ENCODE results near the gene SLC38A1.

The SLC38A1 gene

DNA sequence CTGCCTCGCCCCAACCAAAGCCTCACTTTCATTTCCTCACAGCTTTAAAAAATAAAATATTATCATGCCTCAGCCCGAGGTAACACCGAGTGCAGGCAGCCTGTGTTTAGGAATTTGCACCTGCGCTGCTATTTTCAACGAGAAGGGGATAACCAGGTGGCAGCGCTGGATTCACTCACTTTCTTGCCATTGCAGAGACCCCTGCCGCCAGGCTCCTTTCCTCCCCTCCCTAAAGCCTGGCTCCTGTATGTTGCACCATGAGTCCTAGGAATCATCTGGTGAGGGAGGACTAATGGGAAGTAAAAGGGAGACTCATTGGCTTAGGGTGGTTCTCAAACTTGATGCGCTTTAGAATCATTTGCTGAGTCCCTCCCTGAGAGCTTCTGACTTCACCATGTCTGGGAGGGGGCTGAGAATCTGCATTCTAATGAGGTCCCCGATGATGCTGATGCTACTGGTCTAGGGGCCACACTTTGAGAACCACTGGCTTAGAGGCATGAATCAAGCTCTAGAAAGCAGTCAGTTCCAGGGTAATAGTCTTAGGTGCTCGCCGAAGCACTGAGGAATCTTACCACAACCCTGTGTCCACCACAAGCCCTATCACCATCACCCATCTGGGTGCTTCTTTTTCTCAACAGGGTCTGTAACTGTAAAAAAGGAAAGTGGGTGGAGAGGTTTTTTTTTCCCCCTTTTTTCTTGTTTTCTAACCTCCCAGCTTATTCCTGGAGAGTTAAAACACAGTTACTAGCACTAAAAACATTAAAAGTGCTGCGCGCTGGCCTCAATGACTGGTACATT, 83.8 kb downstream of the SLC38A1 start (continued):
- TF ChIP-seq, protein P1, sequence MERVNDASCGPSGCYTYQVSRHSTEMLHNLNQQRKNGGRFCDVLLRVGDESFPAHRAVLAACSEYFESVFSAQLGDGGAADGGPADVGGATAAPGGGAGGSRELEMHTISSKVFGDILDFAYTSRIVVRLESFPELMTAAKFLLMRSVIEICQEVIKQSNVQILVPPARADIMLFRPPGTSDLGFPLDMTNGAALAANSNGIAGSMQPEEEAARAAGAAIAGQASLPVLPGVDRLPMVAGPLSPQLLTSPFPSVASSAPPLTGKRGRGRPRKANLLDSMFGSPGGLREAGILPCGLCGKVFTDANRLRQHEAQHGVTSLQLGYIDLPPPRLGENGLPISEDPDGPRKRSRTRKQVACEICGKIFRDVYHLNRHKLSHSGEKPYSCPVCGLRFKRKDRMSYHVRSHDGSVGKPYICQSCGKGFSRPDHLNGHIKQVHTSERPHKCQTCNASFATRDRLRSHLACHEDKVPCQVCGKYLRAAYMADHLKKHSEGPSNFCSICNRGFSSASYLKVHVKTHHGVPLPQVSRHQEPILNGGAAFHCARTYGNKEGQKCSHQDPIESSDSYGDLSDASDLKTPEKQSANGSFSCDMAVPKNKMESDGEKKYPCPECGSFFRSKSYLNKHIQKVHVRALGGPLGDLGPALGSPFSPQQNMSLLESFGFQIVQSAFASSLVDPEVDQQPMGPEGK (CRISPR knock-in tag; IDR thresholded peaks at IDR 0.05; ENCODE audit: borderline replicate concordance) = no peak
- TF ChIP-seq PPARA (CRISPR knock-in tag; IDR thresholded peaks at IDR 0.05; ENCODE audit: borderline replicate concordance) (no peak), ESRRG (CRISPR knock-in tag; IDR thresholded peaks at IDR 0.05) (no peak), RARB (CRISPR knock-in tag; IDR thresholded peaks at IDR 0.05) (no peak)

DNA sequence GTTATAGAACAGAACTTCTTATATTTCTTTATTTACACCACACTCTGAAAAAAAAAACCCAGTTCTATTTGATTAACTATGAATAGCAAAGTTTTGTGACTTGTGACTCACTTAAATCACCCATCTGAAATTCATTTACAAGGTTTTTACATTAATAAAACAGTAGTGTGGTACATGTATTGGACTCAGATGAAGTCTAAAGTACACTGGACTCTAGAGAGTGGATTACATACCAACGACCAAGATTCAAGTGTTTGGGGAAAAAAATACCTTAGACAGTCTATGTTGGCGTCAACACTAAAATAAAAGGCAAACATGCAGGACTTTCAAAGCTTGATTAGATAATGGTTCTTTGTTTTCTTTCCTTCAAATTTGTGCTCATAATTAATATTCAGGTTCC, 85.7 kb downstream of the SLC38A1 start:
- ATAC-seq = no peak
- TF ChIP-seq SNAI2 (CRISPR knock-in tag; IDR thresholded peaks at IDR 0.05) = no peak
- TF ChIP-seq ESRRG (CRISPR knock-in tag; IDR thresholded peaks at IDR 0.05) = no peak
- no peak for TF ChIP-seq ZNF70 (CRISPR knock-in tag; IDR thresholded peaks at IDR 0.05)
- TF ChIP-seq ARNTL (CRISPR knock-in tag; IDR thresholded peaks at IDR 0.05; ENCODE audit: borderline replicate concordance, low read depth) = no peak
- no peak for TF ChIP-seq TCF4 (CRISPR knock-in tag; IDR thresholded peaks at IDR 0.05; ENCODE audit: borderline replicate concordance)
- no peak for TF ChIP-seq RARB (CRISPR knock-in tag; IDR thresholded peaks at IDR 0.05)
- TF ChIP-seq, protein P2, sequence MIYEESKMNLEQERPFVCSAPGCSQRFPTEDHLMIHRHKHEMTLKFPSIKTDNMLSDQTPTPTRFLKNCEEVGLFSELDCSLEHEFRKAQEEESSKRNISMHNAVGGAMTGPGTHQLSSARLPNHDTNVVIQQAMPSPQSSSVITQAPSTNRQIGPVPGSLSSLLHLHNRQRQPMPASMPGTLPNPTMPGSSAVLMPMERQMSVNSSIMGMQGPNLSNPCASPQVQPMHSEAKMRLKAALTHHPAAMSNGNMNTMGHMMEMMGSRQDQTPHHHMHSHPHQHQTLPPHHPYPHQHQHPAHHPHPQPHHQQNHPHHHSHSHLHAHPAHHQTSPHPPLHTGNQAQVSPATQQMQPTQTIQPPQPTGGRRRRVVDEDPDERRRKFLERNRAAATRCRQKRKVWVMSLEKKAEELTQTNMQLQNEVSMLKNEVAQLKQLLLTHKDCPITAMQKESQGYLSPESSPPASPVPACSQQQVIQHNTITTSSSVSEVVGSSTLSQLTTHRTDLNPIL (CRISPR knock-in tag; IDR thresholded peaks at IDR 0.05; ENCODE audit: low read depth) = no peak
- no peak for TF ChIP-seq ZNF565 (CRISPR knock-in tag; conservative IDR thresholded peaks at IDR 0.05; ENCODE audit: low read depth)

DNA sequence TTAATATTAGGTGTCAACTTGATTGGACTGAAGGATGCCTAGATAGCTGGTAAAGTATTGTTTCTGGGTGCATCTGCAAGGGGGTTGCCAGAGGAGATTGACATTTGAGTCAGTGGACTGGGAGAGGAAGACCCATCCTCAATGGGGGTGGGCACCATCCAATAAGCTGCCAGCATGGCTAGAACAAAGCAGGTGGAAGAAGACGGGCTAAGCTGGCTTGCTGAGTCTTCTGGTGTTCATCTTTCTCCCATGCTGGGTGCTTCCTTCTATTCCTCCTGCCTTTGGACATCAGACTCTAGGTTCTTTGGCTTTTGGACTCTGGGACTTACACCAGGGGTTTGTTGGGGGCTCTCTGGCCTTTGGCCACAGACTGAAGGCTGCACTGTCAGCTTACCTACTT, 87.4 kb downstream of the SLC38A1 start:
- ATAC-seq = no peak
- TF ChIP-seq TOX (CRISPR knock-in tag; IDR thresholded peaks at IDR 0.05; ENCODE audit: borderline replicate concordance) (no peak), RARB (CRISPR knock-in tag; IDR thresholded peaks at IDR 0.05) (no peak), ARNTL (CRISPR knock-in tag; IDR thresholded peaks at IDR 0.05; ENCODE audit: borderline replicate concordance, low read depth) (no peak), CSDC2 (CRISPR knock-in tag; IDR thresholded peaks at IDR 0.05) (no peak), ZFP3 (CRISPR knock-in tag; IDR thresholded peaks at IDR 0.05) (no peak), PPARA (CRISPR knock-in tag; IDR thresholded peaks at IDR 0.05; ENCODE audit: borderline replicate concordance) (no peak), TCF4 (CRISPR knock-in tag; IDR thresholded peaks at IDR 0.05; ENCODE audit: borderline replicate concordance) (no peak), BACH2 (CRISPR knock-in tag; IDR thresholded peaks at IDR 0.05; ENCODE audit: borderline replicate concordance) (no peak), ZNF565 (CRISPR knock-in tag; conservative IDR thresholded peaks at IDR 0.05; ENCODE audit: low read depth) (no peak)
- TF ChIP-seq, protein P2 (CRISPR knock-in tag; IDR thresholded peaks at IDR 0.05; ENCODE audit: low read depth) = no peak
- TF ChIP-seq, protein P3, sequence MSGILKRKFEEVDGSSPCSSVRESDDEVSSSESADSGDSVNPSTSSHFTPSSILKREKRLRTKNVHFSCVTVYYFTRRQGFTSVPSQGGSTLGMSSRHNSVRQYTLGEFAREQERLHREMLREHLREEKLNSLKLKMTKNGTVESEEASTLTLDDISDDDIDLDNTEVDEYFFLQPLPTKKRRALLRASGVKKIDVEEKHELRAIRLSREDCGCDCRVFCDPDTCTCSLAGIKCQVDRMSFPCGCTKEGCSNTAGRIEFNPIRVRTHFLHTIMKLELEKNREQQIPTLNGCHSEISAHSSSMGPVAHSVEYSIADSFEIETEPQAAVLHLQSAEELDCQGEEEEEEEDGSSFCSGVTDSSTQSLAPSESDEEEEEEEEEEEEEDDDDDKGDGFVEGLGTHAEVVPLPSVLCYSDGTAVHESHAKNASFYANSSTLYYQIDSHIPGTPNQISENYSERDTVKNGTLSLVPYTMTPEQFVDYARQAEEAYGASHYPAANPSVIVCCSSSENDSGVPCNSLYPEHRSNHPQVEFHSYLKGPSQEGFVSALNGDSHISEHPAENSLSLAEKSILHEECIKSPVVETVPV (CRISPR knock-in tag; IDR thresholded peaks at IDR 0.05) = no peak
- TF ChIP-seq, protein P4, sequence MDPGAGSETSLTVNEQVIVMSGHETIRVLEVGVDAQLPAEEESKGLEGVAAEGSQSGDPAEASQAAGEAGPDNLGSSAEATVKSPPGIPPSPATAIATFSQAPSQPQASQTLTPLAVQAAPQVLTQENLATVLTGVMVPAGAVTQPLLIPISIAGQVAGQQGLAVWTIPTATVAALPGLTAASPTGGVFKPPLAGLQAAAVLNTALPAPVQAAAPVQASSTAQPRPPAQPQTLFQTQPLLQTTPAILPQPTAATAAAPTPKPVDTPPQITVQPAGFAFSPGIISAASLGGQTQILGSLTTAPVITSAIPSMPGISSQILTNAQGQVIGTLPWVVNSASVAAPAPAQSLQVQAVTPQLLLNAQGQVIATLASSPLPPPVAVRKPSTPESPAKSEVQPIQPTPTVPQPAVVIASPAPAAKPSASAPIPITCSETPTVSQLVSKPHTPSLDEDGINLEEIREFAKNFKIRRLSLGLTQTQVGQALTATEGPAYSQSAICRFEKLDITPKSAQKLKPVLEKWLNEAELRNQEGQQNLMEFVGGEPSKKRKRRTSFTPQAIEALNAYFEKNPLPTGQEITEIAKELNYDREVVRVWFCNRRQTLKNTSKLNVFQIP (CRISPR knock-in tag; IDR thresholded peaks at IDR 0.05; ENCODE audit: borderline replicate concordance, low read depth) = no peak

DNA sequence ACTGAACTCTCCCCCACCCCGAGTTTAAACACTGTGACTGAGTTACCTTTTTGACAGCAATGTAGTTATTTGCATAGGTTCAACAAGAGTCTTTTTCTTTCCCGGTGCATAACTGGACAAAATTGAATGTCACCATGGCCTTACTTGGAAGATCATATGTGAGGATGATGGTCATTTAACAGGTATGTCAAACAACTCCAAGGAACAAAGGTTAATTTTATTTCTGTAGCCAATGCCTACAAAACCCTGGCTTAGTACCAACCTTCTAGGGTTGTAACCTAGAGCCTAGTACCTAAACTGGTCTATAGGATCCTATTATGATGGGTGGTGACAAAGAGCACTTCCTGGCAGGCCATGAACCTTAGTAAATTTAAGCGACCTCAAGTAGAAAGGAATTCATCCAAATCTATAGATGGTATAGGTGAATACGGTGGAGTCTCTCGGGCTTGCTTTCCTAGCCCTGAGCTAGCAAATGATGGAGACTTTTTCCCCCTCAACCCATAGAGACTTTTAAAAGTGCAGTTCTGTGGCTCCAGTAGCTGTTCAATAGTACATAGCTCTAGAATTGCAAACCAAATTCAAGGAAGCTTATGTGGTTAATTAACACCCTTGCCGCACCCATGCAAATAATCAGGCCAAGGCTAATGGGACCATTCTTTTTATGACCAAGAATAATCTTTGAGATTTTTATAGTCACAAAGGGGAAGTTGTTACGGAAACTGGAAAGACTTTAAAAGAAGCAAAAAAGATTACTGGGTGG, 89.0 kb downstream of the SLC38A1 start:
- no peak for ATAC-seq
- TF ChIP-seq OSR1 (CRISPR knock-in tag; IDR thresholded peaks at IDR 0.05) (no peak), ZNF8 (CRISPR knock-in tag; IDR thresholded peaks at IDR 0.05) (no peak), GLIS3 (CRISPR knock-in tag; IDR thresholded peaks at IDR 0.05) (no peak), ZFP30 (CRISPR knock-in tag; IDR thresholded peaks at IDR 0.05) (no peak), PPARA (CRISPR knock-in tag; IDR thresholded peaks at IDR 0.05; ENCODE audit: borderline replicate concordance) (no peak), CSDC2 (CRISPR knock-in tag; IDR thresholded peaks at IDR 0.05) (no peak), BACH2 (CRISPR knock-in tag; IDR thresholded peaks at IDR 0.05; ENCODE audit: borderline replicate concordance) (no peak), ZC3H10 (CRISPR knock-in tag; IDR thresholded peaks at IDR 0.05) (no peak), TOX (CRISPR knock-in tag; IDR thresholded peaks at IDR 0.05; ENCODE audit: borderline replicate concordance) (no peak), ZFP3 (CRISPR knock-in tag; IDR thresholded peaks at IDR 0.05) (no peak), ISL1 (CRISPR knock-in tag; IDR thresholded peaks at IDR 0.05) (no peak), ZNF565 (CRISPR knock-in tag; conservative IDR thresholded peaks at IDR 0.05; ENCODE audit: low read depth) (no peak), ESRRG (CRISPR knock-in tag; IDR thresholded peaks at IDR 0.05) (no peak), RARB (CRISPR knock-in tag; IDR thresholded peaks at IDR 0.05) (no peak), SNAI2 (CRISPR knock-in tag; IDR thresholded peaks at IDR 0.05) (no peak), TCF4 (CRISPR knock-in tag; IDR thresholded peaks at IDR 0.05; ENCODE audit: borderline replicate concordance) (no peak), ZNF70 (CRISPR knock-in tag; IDR thresholded peaks at IDR 0.05) (no peak)
- TF ChIP-seq, protein P3 (CRISPR knock-in tag; IDR thresholded peaks at IDR 0.05) = no peak
